Measurements from ENCODE around the gene FOXP1.
"Not testable (repeated sequence)": the region's sequence is repeated elsewhere in the genome, so short reads cannot be mapped to it uniquely, and the experiment has no call there.

The FOXP1 gene

GRCh38 chr3:71530903-71531530 is 52.5 kb downstream of the FOXP1 start:
- no peak for DNase-seq (ENCODE audit: low read depth in 2 of 2)

GRCh38 chr3:71528816-71529215 is 54.7 kb downstream of the FOXP1 start:
- no peak for DNase-seq (ENCODE audit: low read depth in 2 of 2)

DNA sequence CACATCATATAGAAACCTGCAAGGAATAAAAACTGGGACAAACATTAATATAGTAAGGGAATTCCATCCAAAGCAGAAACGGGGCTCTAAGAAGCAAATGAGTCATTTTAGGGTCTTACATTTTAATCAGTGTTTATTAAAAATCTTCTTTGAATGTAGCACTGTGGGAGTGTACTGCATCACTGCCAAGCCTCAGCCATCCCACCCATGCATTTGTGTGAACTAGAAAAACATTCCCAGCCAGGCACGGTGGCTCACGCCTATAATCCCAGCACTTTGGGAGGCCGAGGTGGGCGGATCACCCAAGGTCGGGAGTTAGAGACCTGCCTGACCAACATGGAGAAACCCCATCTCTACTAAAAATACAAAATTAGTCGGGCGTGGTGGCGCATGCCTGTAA is 57.1 kb downstream of the FOXP1 start:
- not testable (repeated sequence) for DNase-seq (ENCODE audit: low read depth in 2 of 2)

GRCh38 chr3:71525391-71525790 is 58.1 kb downstream of the FOXP1 start:
- DNase-seq (ENCODE audit: low read depth in 2 of 2): no peak

DNA sequence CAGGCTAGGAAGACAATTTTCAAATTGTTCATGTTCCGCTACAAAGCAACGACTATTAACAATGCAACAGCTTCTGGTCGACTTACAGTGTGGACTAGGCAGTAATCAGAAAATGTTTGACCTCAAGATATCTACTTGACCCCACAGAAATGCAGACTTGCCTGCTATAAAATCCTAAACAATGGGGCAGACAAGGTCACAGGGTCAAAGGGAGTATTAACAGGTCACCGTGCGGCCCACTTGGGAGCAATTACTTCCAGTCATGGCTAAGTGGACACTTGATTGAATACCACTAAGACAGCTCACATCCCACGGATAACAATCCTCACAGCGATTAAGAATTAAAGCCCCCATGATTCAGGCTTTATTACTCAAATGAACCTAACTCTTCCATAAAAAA is 58.9 kb downstream of the FOXP1 start:
- no peak for DNase-seq (ENCODE audit: low read depth in 2 of 2)

GRCh38 chr3:71523628-71524027 is 59.9 kb downstream of the FOXP1 start:
- DNase-seq (ENCODE audit: low read depth in 2 of 2): no peak

GRCh38 chr3:71521940-71522876 is 61.3 kb downstream of the FOXP1 start:
- DNase-seq (ENCODE audit: low read depth in 2 of 2): no peak

DNA sequence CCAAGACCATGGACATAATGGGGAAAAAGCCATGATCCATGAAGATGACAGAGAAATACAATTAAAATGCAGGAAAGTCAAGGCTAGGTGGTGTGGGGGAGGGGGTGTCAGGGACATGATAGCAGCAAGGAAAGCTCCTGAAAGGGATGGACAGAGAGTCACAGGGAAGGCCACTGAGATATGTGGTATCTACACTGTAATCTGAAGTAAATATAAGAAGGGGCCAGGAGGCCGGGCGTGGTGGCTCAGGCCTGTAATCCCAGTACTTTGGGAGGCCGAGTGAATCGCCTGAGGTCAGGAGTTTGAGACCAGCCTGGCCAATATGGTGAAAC is 62.5 kb downstream of the FOXP1 start:
- DNase-seq (ENCODE audit: low read depth in 2 of 2): no peak

DNA sequence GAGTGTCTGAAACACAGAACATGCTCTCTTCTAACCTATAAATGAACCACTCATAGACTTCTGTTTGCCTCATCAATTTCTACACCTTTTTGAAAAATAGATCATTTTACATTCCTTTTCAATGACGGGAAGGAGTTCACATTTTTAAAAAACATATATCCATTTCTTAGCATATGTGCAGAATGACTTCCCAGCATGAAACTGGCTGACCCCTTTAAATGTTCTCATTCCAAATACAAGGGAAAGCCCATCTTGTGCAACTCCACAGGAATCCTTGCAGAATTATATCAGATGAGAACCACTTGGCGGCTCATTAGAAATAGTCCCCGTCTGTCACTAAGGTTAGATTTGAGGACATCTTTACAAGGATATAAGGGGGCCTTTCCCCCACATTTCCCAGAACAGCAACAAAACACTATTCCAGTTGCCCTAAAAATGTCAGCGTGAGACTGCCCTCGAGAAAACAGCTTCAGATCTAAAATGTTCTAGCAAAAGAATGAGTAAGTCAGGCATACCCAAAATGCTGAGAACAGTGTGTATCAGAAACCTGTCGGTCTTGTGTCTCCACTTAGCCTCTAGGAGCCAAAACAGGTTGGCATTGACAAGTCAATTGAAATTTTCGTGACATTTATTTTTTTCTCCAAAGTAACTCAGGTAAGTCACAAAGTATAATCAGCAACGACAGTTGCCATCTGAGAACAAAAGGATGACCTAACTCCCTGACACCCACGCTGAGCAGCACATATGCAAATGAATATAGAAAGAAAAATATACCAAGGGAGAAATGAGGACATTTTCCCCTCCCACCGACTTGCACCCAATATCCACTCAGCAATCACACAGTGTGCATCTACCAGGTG is 63.1 kb downstream of the FOXP1 start:
- no peak for DNase-seq (ENCODE audit: low read depth in 2 of 2)

DNA sequence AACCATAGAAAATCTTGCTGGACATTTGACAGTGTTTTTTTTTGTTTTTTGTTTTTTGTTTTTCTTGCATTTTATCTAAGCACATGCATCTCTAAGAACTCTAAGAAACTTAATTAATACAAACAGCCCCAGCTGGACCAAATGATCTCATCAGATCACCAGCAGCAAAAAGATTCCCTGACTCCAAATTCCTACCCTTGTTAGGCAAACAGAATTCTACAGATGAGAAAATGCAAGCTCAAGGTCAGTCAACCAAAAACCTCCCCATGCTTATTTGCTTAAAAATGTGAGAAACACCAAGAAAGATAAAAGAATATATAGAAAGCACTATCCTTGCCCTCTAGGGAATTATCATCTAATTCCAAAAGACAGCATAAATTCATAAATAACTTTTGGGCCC is 65.4 kb downstream of the FOXP1 start:
- DNase-seq (ENCODE audit: low read depth in 2 of 2): no peak

DNA sequence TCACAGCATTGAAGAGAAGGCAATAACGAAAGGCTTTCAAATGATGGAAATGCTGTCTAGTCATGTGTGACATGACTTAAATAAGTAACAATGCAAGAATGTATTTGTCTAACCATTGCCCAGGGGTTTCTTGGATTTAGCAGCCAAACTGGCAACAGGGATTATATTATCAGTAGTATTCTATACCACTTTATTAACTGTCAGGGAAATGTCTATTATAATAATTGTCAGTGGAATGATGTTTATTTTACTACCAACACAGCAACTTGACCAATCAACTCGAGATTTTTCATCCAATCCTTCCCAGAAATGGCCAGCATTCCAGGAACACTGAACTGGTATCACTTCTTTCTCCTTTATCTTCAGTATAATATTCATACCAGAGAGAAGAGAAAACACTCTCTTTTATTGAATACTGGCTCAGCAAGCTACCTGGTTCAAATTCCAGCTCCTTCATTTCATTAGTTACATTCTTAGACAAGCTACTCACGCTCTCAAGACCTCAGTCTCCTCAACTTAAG is 66.2 kb downstream of the FOXP1 start:
- DNase-seq (ENCODE audit: low read depth in 2 of 2): no peak

DNA sequence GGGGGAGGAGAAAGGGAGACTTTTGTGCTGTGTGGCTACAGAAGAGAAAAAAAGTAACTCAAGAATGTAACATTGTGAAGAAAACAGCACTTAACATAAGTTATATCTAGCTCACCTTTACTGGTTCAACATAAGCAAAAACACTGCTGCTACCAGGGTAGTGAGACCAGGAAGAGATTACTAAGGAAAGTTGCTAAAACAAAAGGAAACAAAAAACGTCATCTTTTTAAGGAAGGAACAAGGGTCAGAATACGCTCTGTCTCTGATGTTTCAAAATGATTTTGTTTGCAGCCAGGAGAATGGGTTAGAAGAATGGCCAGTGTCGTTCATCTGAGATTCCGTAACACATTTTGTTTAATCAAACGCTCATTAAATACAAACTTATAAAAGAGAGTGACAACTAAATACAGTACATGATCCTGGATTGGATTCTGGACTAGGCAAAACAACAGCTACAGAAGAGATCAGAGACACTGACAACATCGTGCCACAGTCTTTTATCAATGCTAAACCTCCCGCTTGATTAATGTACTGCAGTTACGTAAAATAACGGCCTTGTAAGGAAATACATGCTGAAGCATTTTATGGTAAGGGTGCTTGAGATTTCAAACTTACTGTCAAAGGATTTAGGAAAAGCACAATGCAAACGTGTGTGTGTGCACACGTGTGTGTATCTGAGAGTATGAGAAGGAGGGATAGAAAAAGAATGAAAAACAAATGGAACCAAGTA is 67.7 kb downstream of the FOXP1 start:
- DNase-seq (ENCODE audit: low read depth in 2 of 2): no peak

GRCh38 chr3:71514621-71515020 is 68.9 kb downstream of the FOXP1 start:
- DNase-seq (ENCODE audit: low read depth in 2 of 2): no peak

DNA sequence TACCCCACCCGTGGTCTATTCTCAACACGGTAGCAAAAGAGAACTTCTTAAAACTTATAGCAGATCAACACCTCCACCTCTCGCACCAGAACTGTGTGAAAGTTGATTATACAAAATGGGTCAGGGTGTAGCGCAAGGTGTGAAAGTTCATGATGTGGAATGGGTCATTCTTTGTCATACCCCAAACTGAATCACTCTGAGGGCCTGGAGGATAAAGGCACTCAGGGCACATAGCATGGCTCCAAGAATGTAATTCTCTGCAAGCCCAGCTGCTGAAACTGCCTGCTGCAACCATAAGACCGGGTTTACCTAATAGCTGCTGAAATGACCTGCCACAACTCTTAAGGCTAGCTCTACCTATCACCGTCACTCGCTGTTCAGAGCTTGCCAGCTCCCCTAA is 70.0 kb downstream of the FOXP1 start:
- no peak for DNase-seq (ENCODE audit: low read depth in 2 of 2)

DNA sequence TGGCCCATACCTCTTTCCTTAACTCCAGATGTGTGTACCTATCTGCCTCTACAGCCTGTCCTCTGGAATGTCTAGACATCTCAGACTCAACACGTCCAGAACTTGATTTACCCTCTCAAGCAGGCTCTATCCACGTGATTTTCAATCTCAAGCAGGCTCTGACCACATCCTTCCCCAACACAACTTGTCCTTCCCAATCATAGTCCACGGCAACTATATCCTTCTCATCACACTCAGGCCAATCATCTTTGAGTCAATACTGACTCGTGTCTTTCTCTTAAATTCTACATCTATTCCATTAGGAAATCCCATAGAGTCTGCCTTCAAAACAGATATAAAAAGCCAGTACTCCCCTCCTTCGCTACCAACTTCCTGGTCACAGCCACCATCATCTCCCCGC is 70.4 kb downstream of the FOXP1 start:
- no peak for DNase-seq (ENCODE audit: low read depth in 2 of 2)

DNA sequence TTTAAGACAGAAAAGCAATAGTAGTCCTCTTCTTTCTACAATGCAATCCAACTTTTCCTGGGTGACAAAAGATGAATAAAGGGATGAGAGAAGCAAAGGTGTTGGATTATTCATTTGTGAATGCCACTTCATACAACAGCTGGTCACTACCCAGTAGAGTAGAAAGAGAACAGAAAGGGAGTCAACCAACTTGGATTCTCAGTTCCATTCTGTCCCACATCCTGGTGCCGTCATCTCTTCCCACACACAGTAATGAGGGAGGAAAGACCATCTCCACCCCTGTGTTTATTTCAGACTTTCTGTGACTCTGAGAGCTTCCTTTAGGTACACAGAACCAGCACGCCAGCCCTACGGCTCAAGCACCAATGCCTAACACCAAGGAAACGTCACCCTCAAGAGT is 71.0 kb downstream of the FOXP1 start:
- no peak for DNase-seq (ENCODE audit: low read depth in 2 of 2)

- DNase-seq (ENCODE audit: low read depth in 2 of 2): no peak
Measured at GRCh38 chr3:71512000-71512399, 71.5 kb downstream of the FOXP1 start.

DNA sequence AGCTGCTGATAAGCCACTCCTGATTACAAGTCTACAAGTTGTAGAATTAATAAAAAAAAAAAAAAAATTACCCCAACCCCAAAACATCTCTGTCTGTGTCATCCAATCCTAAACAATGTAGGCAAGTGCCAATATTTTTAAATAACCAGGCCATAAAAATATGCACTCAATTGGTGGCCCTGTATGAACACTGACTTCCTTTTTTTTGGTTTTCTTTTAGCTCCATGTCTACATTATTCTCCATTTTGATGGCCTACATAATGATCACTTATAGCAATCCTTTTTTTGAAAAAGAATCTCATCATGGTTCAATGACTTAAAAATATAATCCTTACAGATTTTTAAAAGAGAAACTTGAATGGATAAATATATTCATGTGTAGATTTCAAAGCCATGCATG is 72.1 kb downstream of the FOXP1 start:
- no peak for DNase-seq (ENCODE audit: low read depth in 2 of 2)

- DNase-seq (ENCODE audit: low read depth in 2 of 2): no peak
Measured at GRCh38 chr3:71511037-71511436, 72.5 kb downstream of the FOXP1 start.

DNA sequence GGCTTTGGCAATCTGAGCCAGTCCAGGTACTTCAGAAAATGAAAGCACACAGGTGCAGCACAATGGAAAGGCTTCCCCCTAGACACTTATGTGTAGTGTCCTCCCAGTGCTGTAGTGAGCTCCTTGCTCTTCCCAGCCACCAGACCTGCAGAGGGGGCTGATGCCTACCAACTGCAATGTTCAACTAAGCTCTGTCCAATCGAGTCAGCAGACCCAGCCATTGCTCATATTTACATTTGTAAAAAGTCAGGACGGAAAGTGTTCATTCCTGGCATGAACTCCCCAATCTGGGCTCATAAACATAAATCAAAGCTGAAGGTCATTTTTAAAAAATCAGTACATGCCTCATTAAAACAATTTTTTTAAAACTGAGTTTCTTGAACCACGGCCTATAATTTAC is 73.0 kb downstream of the FOXP1 start:
- DNase-seq (ENCODE audit: low read depth in 2 of 2): no peak

DNA sequence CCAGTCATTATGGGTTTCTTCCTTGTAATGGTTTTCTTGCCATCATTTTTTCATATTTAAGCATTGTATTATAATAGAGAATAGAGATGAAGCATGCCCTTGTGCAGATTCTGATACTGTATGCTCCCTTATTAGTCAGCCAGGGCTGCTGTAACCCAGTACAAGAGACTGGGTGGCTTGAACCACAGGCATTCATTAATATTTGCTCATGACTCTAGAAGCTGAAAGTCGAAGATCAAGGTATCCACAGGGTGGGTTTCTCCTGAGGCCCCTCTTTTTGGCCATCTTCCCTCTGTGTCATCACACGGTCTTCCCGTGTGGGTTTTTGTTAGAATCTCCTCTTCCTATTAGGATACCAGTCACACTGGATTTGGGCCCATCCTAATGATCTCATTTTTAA is 74.5 kb downstream of the FOXP1 start:
- no peak for DNase-seq (ENCODE audit: low read depth in 2 of 2)

Measured in stimulated activated CD4-positive, alpha-beta T cell treated with anti-CD3 and anti-CD28 coated beads, Interleukin-4, amount 100 ng/mL, for 48 hours (primary cell).